Measurements from ENCODE around the gene SLC6A5.

The SLC6A5 gene

GRCh38 chr11:20583201-20583600 is 16.2 kb upstream of the SLC6A5 start:
- no peaks in the 10 kb centered on the region for H3K4me1 ChIP-seq (ENCODE audit: insufficient read depth, low read length)
- H3K9me3 ChIP-seq (ENCODE audit: low read length) = no peaks in the 10 kb centered on the region
- no peak overlapping the region for H2AFZ ChIP-seq (ENCODE audit: low read depth, low read length)
- no peaks in the 10 kb centered on the region for H3K27me3 ChIP-seq (ENCODE audit: insufficient read depth, low read length)
- H3K36me3 ChIP-seq (ENCODE audit: insufficient read depth, low read length) = no peaks in the 10 kb centered on the region
- H3K4me3 ChIP-seq (ENCODE audit: low read length) = no peak overlapping the region

GRCh38 chr11:20584093-20584774 is 15.2 kb upstream of the SLC6A5 start:
- H3K9me3 ChIP-seq (ENCODE audit: low read length) = no peaks in the 10 kb centered on the region
- peaks cover 3% of the 10 kb centered on the region for H3K27me3 ChIP-seq (ENCODE audit: insufficient read depth, low read length)
- no peaks in the 10 kb centered on the region for H3K4me1 ChIP-seq (ENCODE audit: insufficient read depth, low read length)
- H2AFZ ChIP-seq (ENCODE audit: low read depth, low read length) = no peak overlapping the region
- H3K4me3 ChIP-seq (ENCODE audit: low read length) = no peak overlapping the region
- no peaks in the 10 kb centered on the region for H3K36me3 ChIP-seq (ENCODE audit: insufficient read depth, low read length)

- Histone ChIP-seq H3K9me3 (ENCODE audit: low read length) (no peaks in the 10 kb centered on the region), H3K27me3 (ENCODE audit: insufficient read depth, low read length) (peaks cover 8% of the 10 kb centered on the region), H3K36me3 (ENCODE audit: insufficient read depth, low read length) (no peaks in the 10 kb centered on the region), H2AFZ (ENCODE audit: low read depth, low read length) (no peak overlapping the region), H3K4me3 (ENCODE audit: low read length) (no peak overlapping the region), H3K4me1 (ENCODE audit: insufficient read depth, low read length) (no peaks in the 10 kb centered on the region)
Observed at GRCh38 chr11:20589796-20590195, 9.6 kb upstream of the SLC6A5 start.

GRCh38 chr11:20590381-20590780 is 9.0 kb upstream of the SLC6A5 start:
- H3K27me3 ChIP-seq (ENCODE audit: insufficient read depth, low read length) = peaks cover 8% of the 10 kb centered on the region
- no peaks in the 10 kb centered on the region for H3K9me3 ChIP-seq (ENCODE audit: low read length)
- no peaks in the 10 kb centered on the region for H3K36me3 ChIP-seq (ENCODE audit: insufficient read depth, low read length)
- H3K4me1 ChIP-seq (ENCODE audit: insufficient read depth, low read length) = no peaks in the 10 kb centered on the region
- H2AFZ ChIP-seq (ENCODE audit: low read depth, low read length) = no peak overlapping the region
- H3K4me3 ChIP-seq (ENCODE audit: low read length) = no peak overlapping the region

GRCh38 chr11:20592741-20593140 is 6.7 kb upstream of the SLC6A5 start:
- no peaks in the 10 kb centered on the region for H3K36me3 ChIP-seq (ENCODE audit: insufficient read depth, low read length)
- H3K27me3 ChIP-seq (ENCODE audit: insufficient read depth, low read length) = peaks cover 29% of the 10 kb centered on the region
- no peaks in the 10 kb centered on the region for H3K9me3 ChIP-seq (ENCODE audit: low read length)
- H3K4me1 ChIP-seq (ENCODE audit: insufficient read depth, low read length) = no peaks in the 10 kb centered on the region
- no peak overlapping the region for H3K4me3 ChIP-seq (ENCODE audit: low read length)
- no peak overlapping the region for H2AFZ ChIP-seq (ENCODE audit: low read depth, low read length)

GRCh38 chr11:20594274-20595061 is 4.9 kb upstream of the SLC6A5 start:
- H3K27me3 ChIP-seq (ENCODE audit: insufficient read depth, low read length) = peaks cover 42% of the 10 kb centered on the region
- no peaks in the 10 kb centered on the region for H3K9me3 ChIP-seq (ENCODE audit: low read length)
- no peak overlapping the region for H3K4me3 ChIP-seq (ENCODE audit: low read length)
- no peak overlapping the region for H2AFZ ChIP-seq (ENCODE audit: low read depth, low read length)
- H3K4me1 ChIP-seq (ENCODE audit: insufficient read depth, low read length) = no peaks in the 10 kb centered on the region
- no peaks in the 10 kb centered on the region for H3K36me3 ChIP-seq (ENCODE audit: insufficient read depth, low read length)

GRCh38 chr11:20595101-20595500 is 4.3 kb upstream of the SLC6A5 start:
- no peaks in the 10 kb centered on the region for H3K9me3 ChIP-seq (ENCODE audit: low read length)
- H2AFZ ChIP-seq (ENCODE audit: low read depth, low read length) = no peak overlapping the region
- no peaks in the 10 kb centered on the region for H3K4me1 ChIP-seq (ENCODE audit: insufficient read depth, low read length)
- no peaks in the 10 kb centered on the region for H3K36me3 ChIP-seq (ENCODE audit: insufficient read depth, low read length)
- no peak overlapping the region for H3K4me3 ChIP-seq (ENCODE audit: low read length)
- H3K27me3 ChIP-seq (ENCODE audit: insufficient read depth, low read length) = peaks cover 48% of the 10 kb centered on the region

- Histone ChIP-seq H3K27me3 (ENCODE audit: insufficient read depth, low read length) (peaks cover 61% of the 10 kb centered on the region), H3K4me3 (ENCODE audit: low read length) (peak overlapping the region; percentile 6), H2AFZ (ENCODE audit: low read depth, low read length) (no peak overlapping the region), H3K4me1 (ENCODE audit: insufficient read depth, low read length) (no peaks in the 10 kb centered on the region), H3K36me3 (ENCODE audit: insufficient read depth, low read length) (no peaks in the 10 kb centered on the region), H3K9me3 (ENCODE audit: low read length) (no peaks in the 10 kb centered on the region)
Observed at GRCh38 chr11:20596205-20597153, 2.9 kb upstream of the SLC6A5 start.

GRCh38 chr11:20597154-20597679 is 2.2 kb upstream of the SLC6A5 start:
- H3K4me3 ChIP-seq (ENCODE audit: low read length) = no peak overlapping the region
- no peaks in the 10 kb centered on the region for H3K36me3 ChIP-seq (ENCODE audit: insufficient read depth, low read length)
- H3K27me3 ChIP-seq (ENCODE audit: insufficient read depth, low read length) = peaks cover 69% of the 10 kb centered on the region
- H2AFZ ChIP-seq (ENCODE audit: low read depth, low read length) = no peak overlapping the region
- H3K9me3 ChIP-seq (ENCODE audit: low read length) = no peaks in the 10 kb centered on the region
- no peaks in the 10 kb centered on the region for H3K4me1 ChIP-seq (ENCODE audit: insufficient read depth, low read length)

- H3K4me3 ChIP-seq (ENCODE audit: low read length) = no peak overlapping the region
- H3K27me3 ChIP-seq (ENCODE audit: insufficient read depth, low read length) = peaks cover 75% of the 10 kb centered on the region
- no peaks in the 10 kb centered on the region for H3K9me3 ChIP-seq (ENCODE audit: low read length)
- H3K4me1 ChIP-seq (ENCODE audit: insufficient read depth, low read length) = no peaks in the 10 kb centered on the region
- no peak overlapping the region for H2AFZ ChIP-seq (ENCODE audit: low read depth, low read length)
- H3K36me3 ChIP-seq (ENCODE audit: insufficient read depth, low read length) = no peaks in the 10 kb centered on the region
Observed at GRCh38 chr11:20597680-20598484, 1.5 kb upstream of the SLC6A5 start.

- H3K4me3 ChIP-seq (ENCODE audit: low read length) = no peak overlapping the region
- peaks cover 79% of the 10 kb centered on the region for H3K27me3 ChIP-seq (ENCODE audit: insufficient read depth, low read length)
- H2AFZ ChIP-seq (ENCODE audit: low read depth, low read length) = no peak overlapping the region
- no peaks in the 10 kb centered on the region for H3K9me3 ChIP-seq (ENCODE audit: low read length)
- no peaks in the 10 kb centered on the region for H3K36me3 ChIP-seq (ENCODE audit: insufficient read depth, low read length)
- no peaks in the 10 kb centered on the region for H3K4me1 ChIP-seq (ENCODE audit: insufficient read depth, low read length)
Observed at GRCh38 chr11:20598492-20598891, 916 bp upstream of the SLC6A5 start.

GRCh38 chr11:20600020-20600346 is 575 bp downstream of the SLC6A5 start:
- Histone ChIP-seq H2AFZ (ENCODE audit: low read depth, low read length) (no peak overlapping the region), H3K4me3 (ENCODE audit: low read length) (no peak overlapping the region), H3K4me1 (ENCODE audit: insufficient read depth, low read length) (no peaks in the 10 kb centered on the region), H3K36me3 (ENCODE audit: insufficient read depth, low read length) (no peaks in the 10 kb centered on the region), H3K27me3 (ENCODE audit: insufficient read depth, low read length) (peaks cover 87% of the 10 kb centered on the region), H3K9me3 (ENCODE audit: low read length) (no peaks in the 10 kb centered on the region)
